Activated CD8-positive, alpha-beta memory T cell treated with anti-CD3 and anti-CD28 coated beads, Interleukin-2, amount 10 ng/mL, durations not matched to agents 7 days and 5 days (primary cell): Measurements from ENCODE around the gene SLC6A19. TPM values are rescaled to one million over a fixed set of nuclear protein-coding genes. Genes with fewer than 3 reads are reported as not detected.

ENCODE experiments used
- ATAC-seq: fragments of 150-1000 bp; cut with Tn5 transposase; one replicate; pipeline ENCODE4 v1.10.0; 2021; ENCODE audit warnings: moderate library complexity
- CTCF ChIA-PET: fragments of 350-600 bp; sonication (Branson Sonifier 250); formaldehyde crosslinking; loops from one replicate; lab custom pipeline; 2021; ENCODE audit warnings: antibody characterized with exemption; lab: Charles Lee
- DNase-seq: peaks from one replicate; pipeline ENCODE4 v3.0.0-alpha.2; 2020
- H3K27ac Mint-ChIP-seq: one replicate; pipeline ENCODE4 v1.8.0; 2021; ENCODE audit warnings: mild to moderate bottlenecking, mixed read lengths
- H3K27me3 Mint-ChIP-seq: one replicate; pipeline ENCODE4 v1.8.0; 2021; ENCODE audit warnings: mixed read lengths
- H3K36me3 Mint-ChIP-seq: one replicate; pipeline ENCODE4 v1.8.0; 2021; ENCODE audit warnings: mild to moderate bottlenecking, mixed read lengths
- H3K4me1 Mint-ChIP-seq: one replicate; pipeline ENCODE4 v1.8.0; 2021; ENCODE audit warnings: mixed read lengths
- H3K4me3 Mint-ChIP-seq: one replicate; pipeline ENCODE4 v1.8.0; 2021; ENCODE audit warnings: mild to moderate bottlenecking, moderate library complexity, mixed read lengths
- H3K9me3 Mint-ChIP-seq: one replicate; pipeline ENCODE4 v1.8.0; 2022; ENCODE audit warnings: low read depth, mixed read lengths
- total RNA-seq, 2 experiments: library from RNA; stranded (reverse); gene quantifications; one replicate each; pipeline ENCODE4 v1.2.3, GENCODE V29; 2021

SLC6A19 gene
- total RNA-seq, 2 experiments from 2014 or later: not detected

DNA sequence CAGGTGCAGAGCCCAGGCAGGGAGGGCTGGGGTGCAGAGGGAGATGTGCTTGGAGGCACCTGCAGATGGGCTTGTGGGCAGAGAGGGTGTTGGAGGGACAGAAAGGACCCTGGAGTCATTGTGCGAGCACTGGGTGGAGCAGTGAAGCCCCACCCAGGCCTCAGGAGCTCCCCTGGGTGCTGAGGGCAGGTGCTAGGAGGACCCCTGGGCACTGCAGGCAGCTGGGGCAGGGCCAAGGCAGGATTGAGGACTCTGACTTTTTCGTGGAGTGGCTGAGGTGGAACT lies 13.5 kb downstream of the SLC6A19 start:
- Mint-ChIP-seq H3K27me3 (peaks cover 2% of the 10 kb centered on the region), H3K9me3 (no peaks in the 10 kb centered on the region), H3K4me3 (no peak overlapping the region), H3K27ac (no peak overlapping the region), H3K36me3 (no peaks in the 10 kb centered on the region), H3K4me1 (no peaks in the 10 kb centered on the region)
- DNase-seq (no peak), ATAC-seq (no peak)
- CTCF ChIA-PET: no interaction called here

DNA sequence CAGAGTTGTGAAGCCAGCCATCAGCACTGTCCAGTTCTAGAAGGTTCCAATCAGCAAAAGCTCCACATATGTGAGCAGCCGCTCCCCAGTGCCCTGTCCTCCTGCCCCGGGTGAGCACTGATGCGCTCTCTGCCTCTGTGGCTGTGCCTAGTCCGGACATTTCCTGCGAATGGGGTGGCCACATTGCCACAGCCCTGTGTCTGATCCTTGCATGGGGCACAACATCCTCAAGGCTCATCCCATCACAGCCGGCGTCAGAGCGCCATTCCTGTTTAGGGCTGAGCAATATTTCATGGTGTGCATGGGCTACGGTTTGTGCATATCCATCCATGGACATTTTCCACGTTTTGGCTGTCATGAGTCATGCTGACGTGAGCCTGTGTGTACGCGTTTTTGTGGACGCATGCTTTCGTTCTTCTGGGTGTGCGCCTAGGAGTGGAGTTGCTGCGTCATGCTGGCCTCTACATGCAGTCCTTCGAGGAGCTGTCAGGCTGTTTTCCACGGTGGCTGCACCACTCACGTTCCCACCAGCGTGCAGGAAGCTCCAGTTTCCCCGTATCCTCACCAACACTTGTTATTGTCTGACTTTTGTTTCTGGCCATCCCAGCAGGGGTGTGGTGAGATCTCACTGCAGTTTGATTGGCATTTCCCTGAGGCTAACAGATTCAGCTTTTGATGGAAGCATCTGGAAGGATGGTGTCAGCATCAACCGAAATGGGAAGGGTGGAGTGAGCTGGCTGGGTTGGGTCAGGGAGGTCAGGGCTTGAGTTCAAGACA lies 14.1 kb downstream of the SLC6A19 start:
- no peak overlapping the region for H3K27ac Mint-ChIP-seq
- H3K36me3 Mint-ChIP-seq: no peaks in the 10 kb centered on the region
- no peak overlapping the region for H3K4me3 Mint-ChIP-seq
- DNase-seq: no peak
- no peaks in the 10 kb centered on the region for H3K4me1 Mint-ChIP-seq
- H3K9me3 Mint-ChIP-seq: no peaks in the 10 kb centered on the region
- ATAC-seq: no peak
- CTCF ChIA-PET: no interaction called here
- H3K27me3 Mint-ChIP-seq: peaks cover 2% of the 10 kb centered on the region

DNA sequence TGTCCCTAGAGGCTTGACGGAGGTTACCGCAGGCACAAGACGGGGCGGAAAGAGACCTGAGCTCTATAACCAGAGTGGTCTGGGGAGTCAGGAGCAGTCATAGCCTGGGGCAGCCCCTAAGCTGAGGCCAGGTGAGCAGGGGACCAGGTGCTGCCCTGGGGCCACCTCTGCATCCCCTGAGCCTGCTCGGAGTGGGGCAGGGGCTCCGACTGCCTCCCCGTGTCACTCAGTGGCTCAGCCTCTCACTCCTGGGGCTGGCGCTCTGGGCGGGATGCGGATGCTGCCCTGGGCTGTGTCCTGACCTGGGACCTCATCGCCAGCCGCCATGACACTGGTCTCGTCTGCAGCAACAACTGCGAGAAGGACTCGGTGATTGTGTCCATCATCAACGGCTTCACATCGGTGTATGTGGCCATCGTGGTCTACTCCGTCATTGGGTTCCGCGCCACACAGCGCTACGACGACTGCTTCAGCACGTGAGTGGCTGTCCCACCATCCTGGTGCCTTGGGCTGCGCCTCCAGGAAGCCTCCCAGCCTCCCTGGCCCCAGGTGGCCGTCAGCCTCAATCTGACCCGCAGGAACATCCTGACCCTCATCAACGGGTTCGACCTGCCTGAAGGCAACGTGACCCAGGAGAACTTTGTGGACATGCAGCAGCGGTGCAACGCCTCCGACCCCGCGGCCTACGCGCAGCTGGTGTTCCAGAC lies 15.0 kb downstream of the SLC6A19 start:
- Mint-ChIP-seq H3K4me3 (no peak overlapping the region), H3K9me3 (no peaks in the 10 kb centered on the region), H3K27ac (no peak overlapping the region), H3K27me3 (peaks cover 2% of the 10 kb centered on the region), H3K4me1 (no peaks in the 10 kb centered on the region), H3K36me3 (no peaks in the 10 kb centered on the region)
- CTCF ChIA-PET: no interaction called here
- no peak for ATAC-seq
- DNase-seq: no peak

DNA sequence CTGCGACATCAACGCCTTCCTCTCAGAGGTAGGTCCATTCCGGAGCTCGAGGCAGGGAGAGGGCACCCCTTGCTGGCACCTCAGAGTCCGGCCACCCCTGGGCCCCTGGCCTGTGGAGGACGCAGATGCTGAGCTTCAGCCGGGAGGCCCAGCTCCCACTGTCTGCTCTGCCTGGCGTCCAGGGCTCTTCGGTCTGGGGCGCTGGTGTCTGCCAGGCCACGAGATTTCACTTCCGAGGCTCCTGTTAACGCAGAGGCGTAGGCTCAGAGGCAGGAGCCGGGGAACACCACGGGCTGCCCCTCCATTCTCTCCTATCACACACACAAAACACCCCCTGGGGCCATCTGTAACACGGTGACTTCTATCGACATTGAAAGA lies 15.5 kb downstream of the SLC6A19 start:
- H3K9me3 Mint-ChIP-seq: peaks cover 3% of the 10 kb centered on the region
- no peaks in the 10 kb centered on the region for H3K4me1 Mint-ChIP-seq
- ATAC-seq (no peak), DNase-seq (no peak)
- no peak overlapping the region for H3K4me3 Mint-ChIP-seq
- H3K36me3 Mint-ChIP-seq: no peaks in the 10 kb centered on the region
- CTCF ChIA-PET: no interaction called here
- H3K27me3 Mint-ChIP-seq: peaks cover 2% of the 10 kb centered on the region
- no peak overlapping the region for H3K27ac Mint-ChIP-seq

DNA sequence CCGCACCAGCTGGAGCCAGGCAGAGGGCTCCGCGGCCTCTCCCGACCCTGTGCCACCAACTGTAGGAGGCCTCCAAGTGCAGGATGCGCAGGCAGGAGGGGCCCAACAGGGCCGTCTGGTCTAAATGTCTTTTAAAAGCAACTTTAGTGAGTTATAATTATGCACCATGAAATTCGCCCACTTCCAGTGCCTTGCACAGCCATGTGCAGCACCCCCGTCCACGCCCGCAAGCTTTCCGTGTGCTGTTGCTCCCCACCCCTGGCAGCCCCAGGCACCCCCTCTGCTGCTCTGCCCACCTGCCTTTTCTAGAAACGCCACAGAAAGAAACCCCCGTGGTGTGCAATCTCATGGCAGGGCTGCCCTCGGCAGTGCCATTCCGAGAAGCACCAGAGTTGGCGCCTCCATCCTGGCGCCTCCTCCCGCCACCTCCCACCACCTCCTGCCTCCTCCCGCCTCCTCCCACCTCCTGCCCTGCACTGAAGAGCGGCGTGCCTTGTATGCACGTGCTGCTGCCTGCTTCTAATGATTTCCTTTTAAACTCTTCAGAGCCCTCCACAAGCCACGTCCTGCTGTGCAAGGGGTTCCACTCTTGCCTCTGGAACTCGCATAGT lies 16.3 kb downstream of the SLC6A19 start:
- CTCF ChIA-PET: no interaction called here
- H3K36me3 Mint-ChIP-seq: no peaks in the 10 kb centered on the region
- no peaks in the 10 kb centered on the region for H3K4me1 Mint-ChIP-seq
- H3K27me3 Mint-ChIP-seq: peaks cover 2% of the 10 kb centered on the region
- DNase-seq (no peak), ATAC-seq (no peak)
- no peak overlapping the region for H3K27ac Mint-ChIP-seq
- peaks cover 9% of the 10 kb centered on the region for H3K9me3 Mint-ChIP-seq
- no peak overlapping the region for H3K4me3 Mint-ChIP-seq

DNA sequence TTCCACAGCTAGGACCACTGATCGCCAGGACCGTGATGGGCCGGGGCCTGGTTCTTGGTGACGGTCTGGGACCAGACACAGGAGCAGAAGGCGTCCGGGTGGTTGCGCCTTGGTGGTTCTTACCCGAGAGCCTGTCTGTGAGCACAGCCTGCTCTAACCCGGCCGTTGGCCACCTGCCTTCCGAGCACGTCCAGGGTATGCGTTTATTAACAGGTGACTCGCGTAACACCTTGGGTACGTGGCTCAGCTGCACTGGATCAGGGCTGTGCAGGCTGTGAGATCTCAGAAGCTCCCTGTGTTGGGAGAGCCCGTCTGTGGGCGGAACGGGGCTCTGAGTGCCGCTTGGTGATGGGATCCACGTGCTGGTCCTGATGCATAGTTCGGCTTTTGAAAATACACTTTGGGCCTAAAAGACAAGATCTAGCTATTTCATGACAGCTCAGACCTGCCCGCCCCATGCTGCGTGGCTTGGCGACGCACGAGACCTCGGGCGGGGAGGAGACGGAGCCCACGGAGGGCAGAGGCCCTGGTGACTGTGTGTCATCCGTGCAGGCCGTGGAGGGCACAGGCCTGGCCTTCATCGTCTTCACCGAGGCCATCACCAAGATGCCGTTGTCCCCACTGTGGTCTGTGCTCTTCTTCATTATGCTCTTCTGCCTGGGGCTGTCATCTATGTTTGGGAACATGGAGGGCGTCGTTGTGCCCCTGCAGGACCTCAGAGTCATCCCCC lies 17.1 kb downstream of the SLC6A19 start:
- ATAC-seq (no peak), DNase-seq (no peak)
- CTCF ChIA-PET: no interaction called here
- no peak overlapping the region for H3K4me3 Mint-ChIP-seq
- H3K27ac Mint-ChIP-seq: no peak overlapping the region
- peaks cover 9% of the 10 kb centered on the region for H3K9me3 Mint-ChIP-seq
- H3K4me1 Mint-ChIP-seq: no peaks in the 10 kb centered on the region
- H3K27me3 Mint-ChIP-seq: peaks cover 2% of the 10 kb centered on the region
- H3K36me3 Mint-ChIP-seq: no peaks in the 10 kb centered on the region

DNA sequence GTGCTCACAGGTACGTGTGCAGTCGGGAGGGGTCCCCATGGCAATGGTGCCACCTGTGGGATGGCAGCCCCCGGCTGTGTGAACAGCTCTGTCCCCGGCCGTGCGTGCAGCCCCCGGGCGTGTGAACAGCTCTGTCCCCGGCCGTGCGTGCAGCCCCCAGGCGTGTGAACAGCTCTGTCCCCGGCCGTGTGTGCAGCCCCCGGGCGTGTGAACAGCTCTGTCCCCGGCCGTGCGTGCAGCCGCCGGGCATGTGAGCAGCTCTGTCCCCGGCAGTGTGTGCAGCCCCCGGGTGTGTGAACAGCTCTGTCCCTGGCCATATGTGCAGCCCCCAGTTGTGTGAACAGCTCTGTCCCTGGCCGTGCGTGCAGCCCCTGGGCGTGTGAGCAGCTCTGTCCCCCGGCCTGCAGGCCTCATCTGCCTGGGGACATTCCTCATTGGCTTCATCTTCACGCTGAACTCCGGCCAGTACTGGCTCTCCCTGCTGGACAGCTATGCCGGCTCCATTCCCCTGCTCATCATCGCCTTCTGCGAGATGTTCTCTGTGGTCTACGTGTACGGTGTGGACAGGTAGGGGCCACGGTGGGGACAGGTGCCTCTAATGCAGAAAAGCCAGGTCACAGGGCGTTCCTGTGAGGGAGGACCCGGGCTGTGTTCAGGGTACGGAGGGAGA lies 17.8 kb downstream of the SLC6A19 start:
- H3K4me3 Mint-ChIP-seq: no peak overlapping the region
- DNase-seq (no peak), ATAC-seq (no peak)
- H3K27ac Mint-ChIP-seq: no peak overlapping the region
- CTCF ChIA-PET: no interaction called here
- H3K4me1 Mint-ChIP-seq: no peaks in the 10 kb centered on the region
- peaks cover 2% of the 10 kb centered on the region for H3K27me3 Mint-ChIP-seq
- H3K36me3 Mint-ChIP-seq: no peaks in the 10 kb centered on the region
- H3K9me3 Mint-ChIP-seq: peaks cover 9% of the 10 kb centered on the region

DNA sequence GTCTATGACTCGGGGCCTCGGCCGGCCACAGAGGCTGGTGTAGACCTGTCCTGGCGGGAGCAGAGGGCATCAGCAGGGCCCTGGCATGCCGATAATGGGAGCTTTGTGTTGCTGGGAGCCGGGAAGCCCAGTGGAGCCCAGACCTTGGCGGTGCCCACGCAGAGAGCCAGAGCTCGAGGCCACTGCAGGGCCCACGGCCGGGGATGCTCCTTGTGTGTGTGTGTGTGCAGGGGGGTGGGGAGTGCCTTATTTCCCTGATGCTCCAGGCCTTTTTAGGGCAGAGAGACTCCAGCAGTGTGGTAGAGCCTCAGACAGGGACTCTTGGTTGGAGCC lies 18.3 kb downstream of the SLC6A19 start:
- DNase-seq: no peak
- peaks cover 2% of the 10 kb centered on the region for H3K27me3 Mint-ChIP-seq
- no peaks in the 10 kb centered on the region for H3K36me3 Mint-ChIP-seq
- no peak overlapping the region for H3K4me3 Mint-ChIP-seq
- H3K27ac Mint-ChIP-seq: no peak overlapping the region
- no peaks in the 10 kb centered on the region for H3K4me1 Mint-ChIP-seq
- CTCF ChIA-PET: no interaction called here
- no peak for ATAC-seq
- peaks cover 9% of the 10 kb centered on the region for H3K9me3 Mint-ChIP-seq

DNA sequence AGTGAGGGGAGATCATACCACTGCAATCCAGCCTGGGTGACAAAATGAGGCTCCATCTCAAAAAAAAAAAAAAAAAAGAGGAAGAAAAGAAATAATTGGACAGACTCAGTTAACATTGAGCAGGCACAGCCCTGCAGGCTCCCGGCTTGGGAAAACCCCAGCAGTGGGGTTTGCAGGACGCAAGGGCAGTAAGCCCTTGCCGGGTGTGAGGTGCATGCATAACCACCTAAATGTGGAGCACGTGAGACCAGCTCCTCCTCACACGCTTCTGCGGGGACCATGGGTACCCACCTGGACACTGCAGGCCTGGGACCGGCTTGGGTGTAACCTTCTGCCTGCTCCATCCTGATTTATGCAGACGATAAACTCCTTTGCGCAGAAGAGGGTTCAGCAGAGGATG lies 19.0 kb downstream of the SLC6A19 start:
- Mint-ChIP-seq H3K27me3 (peaks cover 2% of the 10 kb centered on the region), H3K36me3 (no peaks in the 10 kb centered on the region), H3K4me1 (no peaks in the 10 kb centered on the region), H3K9me3 (peaks cover 9% of the 10 kb centered on the region), H3K27ac (no peak overlapping the region), H3K4me3 (no peak overlapping the region)
- CTCF ChIA-PET: no interaction called here
- ATAC-seq (no peak), DNase-seq (no peak)

DNA sequence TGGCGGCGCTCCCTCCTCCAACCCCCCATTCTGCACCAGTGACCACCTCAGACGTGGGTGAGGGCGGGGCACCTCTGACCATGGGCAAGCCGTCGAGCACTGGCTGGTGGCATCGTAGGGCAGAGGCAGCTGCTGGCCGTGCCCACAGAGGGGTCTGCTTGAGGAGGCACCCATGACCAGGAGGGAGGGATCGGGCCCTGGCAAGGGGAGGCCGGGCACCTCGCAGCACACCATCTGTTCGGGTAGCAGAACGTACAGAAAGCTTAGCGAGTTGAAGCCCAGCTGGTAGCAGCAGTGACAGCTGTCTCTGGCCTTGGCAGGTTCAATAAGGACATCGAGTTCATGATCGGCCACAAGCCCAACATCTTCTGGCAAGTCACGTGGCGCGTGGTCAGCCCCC lies 19.4 kb downstream of the SLC6A19 start:
- Mint-ChIP-seq H3K27ac (no peak overlapping the region), H3K27me3 (peaks cover 2% of the 10 kb centered on the region), H3K4me3 (no peak overlapping the region), H3K9me3 (peaks cover 9% of the 10 kb centered on the region), H3K4me1 (no peaks in the 10 kb centered on the region), H3K36me3 (no peaks in the 10 kb centered on the region)
- CTCF ChIA-PET: no interaction called here
- ATAC-seq: no peak
- DNase-seq: no peak

DNA sequence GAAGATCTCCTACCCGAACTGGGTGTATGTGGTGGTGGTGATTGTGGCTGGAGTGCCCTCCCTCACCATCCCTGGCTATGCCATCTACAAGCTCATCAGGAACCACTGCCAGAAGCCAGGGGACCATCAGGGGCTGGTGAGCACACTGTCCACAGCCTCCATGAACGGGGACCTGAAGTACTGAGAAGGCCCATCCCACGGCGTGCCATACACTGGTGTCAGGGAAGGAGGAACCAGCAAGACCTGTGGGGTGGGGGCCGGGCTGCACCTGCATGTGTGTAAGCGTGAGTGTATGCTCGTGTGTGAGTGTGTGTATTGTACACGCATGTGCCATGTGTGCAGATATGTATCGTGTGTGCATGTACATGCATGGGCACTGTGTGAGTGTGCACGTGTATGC lies 20.3 kb downstream of the SLC6A19 start:
- ATAC-seq: no peak
- Mint-ChIP-seq H3K27me3 (peaks cover 2% of the 10 kb centered on the region), H3K4me3 (no peak overlapping the region), H3K4me1 (no peaks in the 10 kb centered on the region), H3K36me3 (no peaks in the 10 kb centered on the region), H3K27ac (no peak overlapping the region), H3K9me3 (peaks cover 9% of the 10 kb centered on the region)
- no peak for DNase-seq
- CTCF ChIA-PET: no interaction called here

DNA sequence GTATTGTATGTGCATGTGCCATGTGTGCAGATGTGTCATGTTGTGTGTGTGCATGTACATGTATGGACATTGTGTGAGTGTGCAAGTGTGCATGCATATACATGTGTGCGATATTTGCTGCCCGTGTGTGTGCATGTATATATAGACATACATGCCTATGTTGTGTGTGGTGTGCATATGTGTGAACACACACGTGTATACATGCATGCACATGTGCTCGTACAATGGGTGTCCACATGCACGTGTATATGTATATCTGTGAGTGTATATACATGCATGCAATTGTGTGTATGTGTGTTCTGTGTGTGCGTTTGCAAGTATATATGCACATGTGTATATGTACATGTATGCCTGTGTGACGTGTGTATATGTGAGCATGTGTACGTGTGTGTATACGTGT lies 20.8 kb downstream of the SLC6A19 start:
- no peak for ATAC-seq
- CTCF ChIA-PET: no interaction called here
- H3K9me3 Mint-ChIP-seq: peaks cover 9% of the 10 kb centered on the region
- no peak overlapping the region for H3K27ac Mint-ChIP-seq
- H3K4me3 Mint-ChIP-seq: no peak overlapping the region
- no peaks in the 10 kb centered on the region for H3K36me3 Mint-ChIP-seq
- no peaks in the 10 kb centered on the region for H3K4me1 Mint-ChIP-seq
- no peak for DNase-seq
- H3K27me3 Mint-ChIP-seq: peaks cover 6% of the 10 kb centered on the region

DNA sequence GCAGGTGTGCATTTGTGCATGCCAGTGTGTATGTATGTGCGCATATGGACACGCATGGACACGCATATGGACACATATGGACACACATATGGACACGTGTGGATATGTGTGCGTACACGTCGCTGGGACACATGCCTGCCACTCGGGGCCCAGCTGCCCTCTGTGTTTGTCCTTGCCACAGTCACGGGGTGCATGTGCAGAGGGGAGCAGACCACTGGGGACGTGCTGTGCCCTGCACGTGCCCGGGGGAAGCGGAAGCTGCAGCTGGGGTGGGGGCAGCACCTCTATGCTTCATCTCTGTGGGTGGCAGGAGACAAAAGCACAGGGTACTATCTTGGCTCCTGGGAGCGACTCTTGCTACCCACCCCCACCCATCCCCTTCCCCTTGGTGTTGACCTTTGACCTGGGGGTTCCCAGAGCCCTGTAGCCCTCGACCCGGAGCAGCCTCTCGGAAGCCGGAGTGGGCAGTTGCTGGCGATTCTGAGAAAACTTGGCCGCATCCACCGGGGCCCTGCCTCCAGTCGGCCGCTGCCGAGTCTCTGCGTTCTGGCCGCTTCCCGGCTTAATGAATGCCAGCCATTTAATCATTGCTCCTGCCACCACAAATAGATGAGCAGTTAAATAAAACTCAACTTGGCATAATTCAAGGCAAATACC lies 21.4 kb downstream of the SLC6A19 start:
- Mint-ChIP-seq H3K36me3 (no peaks in the 10 kb centered on the region), H3K27ac (no peak overlapping the region), H3K9me3 (peaks cover 9% of the 10 kb centered on the region), H3K4me1 (peaks cover 3% of the 10 kb centered on the region), H3K27me3 (peaks cover 12% of the 10 kb centered on the region), H3K4me3 (no peak overlapping the region)
- CTCF ChIA-PET: no interaction called here
- DNase-seq (no peak), ATAC-seq (no peak)
